Naive B cell (primary cell): ENCODE data around the gene GATAD2A. TPM values are rescaled to one million over a fixed set of nuclear protein-coding genes. Genes with fewer than 3 reads are reported as not detected.
A peak's percentile ranks its signal among the peaks of the same experiment; 100 is the strongest.

ENCODE experiments used
- ATAC-seq, 2 donors: fragments of 150-1000 bp; cut with Tn5 transposase; 2 replicates each; pipeline ENCODE4 v1.10.0; 2021; ENCODE audit warnings: low read depth in 2 of 2, mild to moderate bottlenecking in 2 of 2, moderate library complexity in 2 of 2
- DNase-seq: peaks from one replicate; pipeline ENCODE4 v3.0.0; 2022
- H3K27ac Mint-ChIP-seq, 6 donors: one replicate each; pipeline ENCODE4 v1.8.0; 2020 to 2022; ENCODE audit warnings: mild to moderate bottlenecking in 6 of 6, mixed read lengths in 6 of 6, moderate library complexity in 5 of 6, inconsistent platforms in 2 of 6
- H3K27me3 Mint-ChIP-seq, 3 donors: one replicate each; pipeline ENCODE4 v1.8.0; 2021 to 2022; ENCODE audit warnings: mixed read lengths in 3 of 3, mild to moderate bottlenecking in 1 of 3
- H3K36me3 Mint-ChIP-seq, 2 donors: one replicate each; pipeline ENCODE4 v1.8.0; 2020 to 2022; ENCODE audit warnings: mixed read lengths in 2 of 2, inconsistent platforms in 1 of 2, mild to moderate bottlenecking in 1 of 2
- H3K4me1 Mint-ChIP-seq, 3 donors: one replicate each; pipeline ENCODE4 v1.8.0; 2020 to 2022; ENCODE audit warnings: mixed read lengths in 3 of 3, inconsistent platforms in 1 of 3, mild to moderate bottlenecking in 1 of 3, moderate library complexity in 1 of 3
- H3K4me3 Mint-ChIP-seq, 8 donors: one replicate each; pipeline ENCODE4 v1.8.0; 2020 to 2022; ENCODE audit warnings: mild to moderate bottlenecking in 8 of 8, mixed read lengths in 8 of 8, moderate library complexity in 8 of 8, inconsistent platforms in 2 of 8
- H3K9me3 Mint-ChIP-seq, 7 donors: one replicate each; pipeline ENCODE4 v1.8.0; 2020 to 2022; ENCODE audit warnings: mixed read lengths in 7 of 7, mild to moderate bottlenecking in 5 of 7, inconsistent platforms in 2 of 7, moderate library complexity in 1 of 7
- polyA plus RNA-seq, 6 donors: library from polyadenylated mRNA; unstranded; fragments of 300-500 nt; fragmentation: Illumina TruSeq; gene quantifications; one replicate each; pipeline ENCODE4 v1.2.3, GENCODE V29; 2021; ENCODE audit warnings: low read depth in 6 of 6

Gene GATAD2A
- polyA plus RNA-seq, 6 donors from 2014 or later, result 2.2 to 19.2 (median 10.6) TPM

GRCh38 chr19:19402656-19403372 lies 2.7 kb upstream of the GATAD2A start:
- Mint-ChIP-seq H3K9me3 (no peaks in the 10 kb centered on the region), H3K27me3 (no peaks in the 10 kb centered on the region), H3K27ac (peak overlapping the region in 1 of 6 donors; percentile 73), H3K4me3 (peak overlapping the region in 1 of 8 donors; percentile 95), H3K36me3 (no peaks in the 10 kb centered on the region), H3K4me1 (peaks cover 21 to 42% (median 38%) of the 10 kb centered on the region in 3 donors)
- DNase-seq (no peak), ATAC-seq (no peak)

- Mint-ChIP-seq H3K4me3 (peak overlapping the region in 6 of 8 donors; percentile 40 to 95 (median 74)), H3K36me3 (no peaks in the 10 kb centered on the region), H3K27me3 (no peaks in the 10 kb centered on the region), H3K9me3 (no peaks in the 10 kb centered on the region), H3K27ac (peak overlapping the region in 1 of 6 donors; percentile 73), H3K4me1 (peaks cover 23 to 48% (median 44%) of the 10 kb centered on the region in 3 donors)
- no peak for DNase-seq
- no peak for ATAC-seq
Observed at GRCh38 chr19:19403373-19403901, 2.0 kb upstream of the GATAD2A start.

GRCh38 chr19:19405971-19406877 lies 749 bp downstream of the GATAD2A start:
- H3K4me3 Mint-ChIP-seq, result peak overlapping the region; percentile 84 to 98 (median 96)
- H3K4me1 Mint-ChIP-seq, result peaks cover 36 to 71% (median 69%) of the 10 kb centered on the region in 3 donors
- H3K27me3 Mint-ChIP-seq, result no peaks in the 10 kb centered on the region
- DNase-seq (peak; percentile 41), ATAC-seq (peak; percentile 20 to 23)
- no peaks in the 10 kb centered on the region for H3K9me3 Mint-ChIP-seq
- H3K27ac Mint-ChIP-seq, result peak overlapping the region in 5 of 6 donors; percentile 69 to 99 (median 93)
- no peaks in the 10 kb centered on the region for H3K36me3 Mint-ChIP-seq

- DNase-seq (peak; percentile 25), ATAC-seq (peak; percentile 27 to 34)
- Mint-ChIP-seq H3K27me3 (no peaks in the 10 kb centered on the region), H3K36me3 (no peaks in the 10 kb centered on the region), H3K4me1 (peaks cover 38 to 75% (median 74%) of the 10 kb centered on the region in 3 donors), H3K9me3 (no peaks in the 10 kb centered on the region), H3K4me3 (peak overlapping the region; percentile 84 to 98 (median 96)), H3K27ac (peak overlapping the region; percentile 67 to 99 (median 91))
Observed at GRCh38 chr19:19406878-19407632, 1.6 kb downstream of the GATAD2A start.

- Mint-ChIP-seq H3K9me3 (no peaks in the 10 kb centered on the region), H3K27me3 (no peaks in the 10 kb centered on the region), H3K36me3 (no peaks in the 10 kb centered on the region), H3K27ac (peak overlapping the region in 2 of 6 donors; percentile 54 to 67), H3K4me3 (peak overlapping the region; percentile 55 to 98 (median 95)), H3K4me1 (peaks cover 38 to 79% (median 74%) of the 10 kb centered on the region in 3 donors)
- ATAC-seq (no peak), DNase-seq (no peak)
Observed at GRCh38 chr19:19407633-19407930, 2.1 kb downstream of the GATAD2A start.

- no peaks in the 10 kb centered on the region for H3K9me3 Mint-ChIP-seq
- DNase-seq, result no peak
- no peaks in the 10 kb centered on the region for H3K36me3 Mint-ChIP-seq
- ATAC-seq, result no peak
- H3K4me3 Mint-ChIP-seq, result peak overlapping the region in 2 of 8 donors; percentile 1 to 10
- peak overlapping the region in 2 of 6 donors; percentile 72 to 79 for H3K27ac Mint-ChIP-seq
- no peaks in the 10 kb centered on the region for H3K27me3 Mint-ChIP-seq
- H3K4me1 Mint-ChIP-seq, result peaks cover 37 to 81% (median 74%) of the 10 kb centered on the region in 3 donors
Observed at GRCh38 chr19:19409205-19409604, 3.7 kb downstream of the GATAD2A start.

- peak overlapping the region in 3 of 6 donors; percentile 14 to 80 (median 79) for H3K27ac Mint-ChIP-seq
- no peaks in the 10 kb centered on the region for H3K9me3 Mint-ChIP-seq
- no peak for DNase-seq
- ATAC-seq, result no peak
- H3K36me3 Mint-ChIP-seq, result no peaks in the 10 kb centered on the region
- H3K4me3 Mint-ChIP-seq, result peak overlapping the region in 1 of 8 donors; percentile 10
- peaks cover 38 to 79% (median 73%) of the 10 kb centered on the region in 3 donors for H3K4me1 Mint-ChIP-seq
- no peaks in the 10 kb centered on the region for H3K27me3 Mint-ChIP-seq
Observed at GRCh38 chr19:19409631-19410030, 4.2 kb downstream of the GATAD2A start.

GRCh38 chr19:19410553-19411550 lies 5.4 kb downstream of the GATAD2A start:
- DNase-seq (no peak), ATAC-seq (no peak)
- peak overlapping the region in 5 of 6 donors; percentile 14 to 93 (median 75) for H3K27ac Mint-ChIP-seq
- peaks cover 40 to 77% (median 70%) of the 10 kb centered on the region in 3 donors for H3K4me1 Mint-ChIP-seq
- no peaks in the 10 kb centered on the region for H3K27me3 Mint-ChIP-seq
- H3K36me3 Mint-ChIP-seq, result no peaks in the 10 kb centered on the region
- H3K9me3 Mint-ChIP-seq, result no peaks in the 10 kb centered on the region
- H3K4me3 Mint-ChIP-seq, result peak overlapping the region in 3 of 8 donors; percentile 10 to 54 (median 32)

GRCh38 chr19:19416280-19416679 lies 10.8 kb downstream of the GATAD2A start:
- Mint-ChIP-seq H3K36me3 (no peaks in the 10 kb centered on the region), H3K9me3 (no peaks in the 10 kb centered on the region), H3K27ac (peak overlapping the region in 1 of 6 donors; percentile 74), H3K4me3 (peak overlapping the region in 1 of 8 donors; percentile 47), H3K27me3 (no peaks in the 10 kb centered on the region), H3K4me1 (peaks cover 43 to 72% (median 60%) of the 10 kb centered on the region in 3 donors)
- no peak for ATAC-seq
- no peak for DNase-seq

GRCh38 chr19:19417046-19417445 lies 11.6 kb downstream of the GATAD2A start:
- no peak overlapping the region for H3K27ac Mint-ChIP-seq
- no peak for ATAC-seq
- H3K4me3 Mint-ChIP-seq, result no peak overlapping the region

GRCh38 chr19:19417628-19418245 lies 12.3 kb downstream of the GATAD2A start:
- Mint-ChIP-seq H3K4me3 (peak overlapping the region in 7 of 8 donors; percentile 1 to 88 (median 60)), H3K27ac (peak overlapping the region in 5 of 6 donors; percentile 57 to 85 (median 74)), H3K27me3 (no peaks in the 10 kb centered on the region), H3K36me3 (no peaks in the 10 kb centered on the region), H3K4me1 (peaks cover 46 to 78% (median 71%) of the 10 kb centered on the region in 3 donors), H3K9me3 (no peaks in the 10 kb centered on the region)
- no peak for ATAC-seq
- DNase-seq, result no peak

More at GRCh38 chr19:19417046-19417445, 11.6 kb downstream of the GATAD2A start:
- Mint-ChIP-seq H3K4me1 (peaks cover 43 to 77% (median 64%) of the 10 kb centered on the region in 3 donors), H3K36me3 (no peaks in the 10 kb centered on the region), H3K9me3 (no peaks in the 10 kb centered on the region), H3K27me3 (no peaks in the 10 kb centered on the region)
- DNase-seq, result no peak
